Pulmonary artery endothelial cell (primary cell): ENCODE results near the gene ETNK2. TPM values are rescaled to one million over a fixed set of nuclear protein-coding genes. Genes with fewer than 3 reads are reported as not detected.
"Not testable (repeated sequence)": the region's sequence is repeated elsewhere in the genome, so short reads cannot be mapped to it uniquely, and the experiment has no call there.

Source experiments
- DNase-seq: peaks from one replicate; pipeline ENCODE4 v3.0.0-alpha.2; 2011; ENCODE audit warnings: low read depth, low spot score
- total RNA-seq: library from RNA; depleted of rRNA; stranded (reverse); fragments of >200 nt; gene quantifications from 2 replicates; pipeline ENCODE4 v1.2.3, GENCODE V29; 2014

The ETNK2 gene
- total RNA-seq, 1 donor from 2014 or later, result 13.5 TPM

- DNase-seq, result no peak
Measured at GRCh38 chr1:204102029-204102611, 49.7 kb downstream of the ETNK2 start.

- DNase-seq, result not testable (repeated sequence)
Measured at GRCh38 chr1:204099754-204100153, 52.1 kb downstream of the ETNK2 start.

- no peak for DNase-seq
Measured at GRCh38 chr1:204098683-204099082, 53.2 kb downstream of the ETNK2 start.

GRCh38 chr1:204096931-204097330 lies 54.9 kb downstream of the ETNK2 start:
- DNase-seq, result no peak

- no peak for DNase-seq
Measured at GRCh38 chr1:204094856-204095634, 56.8 kb downstream of the ETNK2 start.

DNA sequence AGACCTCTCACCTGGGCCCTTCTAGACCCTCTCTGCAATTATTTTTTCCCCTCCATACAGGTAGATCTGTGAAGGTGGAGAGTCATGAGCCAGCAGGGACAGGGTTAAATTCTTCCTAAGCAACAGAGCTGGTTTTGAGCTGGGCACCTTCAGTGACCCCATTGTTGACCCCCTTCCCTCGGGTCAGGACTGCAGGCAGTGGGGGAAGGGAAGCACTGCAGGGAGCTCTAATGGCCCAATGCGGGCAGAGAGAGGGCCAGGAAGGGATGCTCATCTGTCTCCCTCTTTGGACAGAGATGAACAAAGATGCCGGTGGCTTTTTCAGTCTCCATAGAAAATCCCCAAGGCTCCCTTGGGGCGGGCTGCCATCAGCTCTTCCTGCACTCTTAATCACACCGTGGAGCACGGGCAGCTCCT lies 57.5 kb downstream of the ETNK2 start:
- no peak for DNase-seq

- DNase-seq, result no peak
Measured at GRCh38 chr1:204093781-204094180, 58.1 kb downstream of the ETNK2 start.

GRCh38 chr1:204093421-204093717 lies 58.5 kb downstream of the ETNK2 start:
- no peak for DNase-seq

DNA sequence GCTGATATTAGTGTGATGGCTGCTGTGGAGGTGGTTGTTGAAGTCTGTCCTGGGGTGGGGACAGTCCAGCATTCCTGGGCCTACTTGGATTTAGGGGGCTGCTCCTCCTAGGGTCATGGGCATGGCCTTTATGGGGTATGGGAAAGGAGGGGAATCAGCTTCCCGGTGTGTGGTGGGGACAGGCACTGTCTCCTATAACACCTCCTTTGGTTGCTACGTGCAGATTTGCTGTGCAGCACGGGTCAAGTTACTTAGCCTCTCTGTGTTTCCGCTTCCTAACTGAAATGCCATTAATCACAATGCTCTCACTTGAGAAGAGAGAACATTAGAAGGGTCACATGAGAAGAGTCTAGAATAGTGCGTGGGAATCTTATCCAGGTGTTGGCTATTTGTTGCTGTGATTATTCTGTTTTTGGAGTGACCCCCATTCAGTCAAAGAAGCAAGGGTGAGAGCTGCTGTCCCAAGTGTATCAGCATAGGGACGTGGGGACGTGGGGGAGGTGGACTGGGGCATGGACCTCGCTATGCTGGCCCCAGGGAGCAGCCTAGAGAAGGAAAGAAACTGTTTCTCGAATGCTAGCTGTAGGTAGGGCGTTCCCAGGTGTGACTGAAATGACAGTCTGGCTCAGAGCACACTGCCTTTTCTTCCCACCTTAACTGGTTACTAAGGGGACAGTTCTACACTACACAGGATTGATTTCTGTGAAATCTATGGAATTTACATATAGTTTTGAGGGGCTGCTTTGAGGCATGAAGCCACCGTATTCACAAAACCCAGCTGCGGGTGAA lies 59.0 kb downstream of the ETNK2 start:
- no peak for DNase-seq

GRCh38 chr1:204091787-204092312 lies 60.0 kb downstream of the ETNK2 start:
- DNase-seq, result no peak

DNA sequence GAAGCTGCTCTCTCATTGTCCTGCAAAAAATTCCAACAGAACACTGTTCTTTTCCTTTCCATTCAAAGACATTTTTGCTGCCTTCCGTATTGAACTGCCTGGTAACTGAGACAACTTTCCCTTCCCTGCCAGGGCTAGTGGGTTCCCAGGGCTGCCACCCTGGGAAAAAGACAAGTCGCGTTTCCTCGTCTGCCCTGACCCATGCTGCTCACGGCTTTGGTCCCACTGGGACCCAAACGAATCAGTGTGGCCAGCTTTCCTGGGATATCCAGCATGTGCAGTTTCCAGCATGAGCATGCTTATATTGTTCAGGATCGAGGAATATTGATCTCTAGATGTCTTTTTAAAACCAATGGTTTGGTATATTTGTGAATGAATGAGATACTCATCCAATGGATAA lies 60.8 kb downstream of the ETNK2 start:
- no peak for DNase-seq

- DNase-seq, result not testable (repeated sequence)
Measured at GRCh38 chr1:204090132-204090531, 61.7 kb downstream of the ETNK2 start.

DNA sequence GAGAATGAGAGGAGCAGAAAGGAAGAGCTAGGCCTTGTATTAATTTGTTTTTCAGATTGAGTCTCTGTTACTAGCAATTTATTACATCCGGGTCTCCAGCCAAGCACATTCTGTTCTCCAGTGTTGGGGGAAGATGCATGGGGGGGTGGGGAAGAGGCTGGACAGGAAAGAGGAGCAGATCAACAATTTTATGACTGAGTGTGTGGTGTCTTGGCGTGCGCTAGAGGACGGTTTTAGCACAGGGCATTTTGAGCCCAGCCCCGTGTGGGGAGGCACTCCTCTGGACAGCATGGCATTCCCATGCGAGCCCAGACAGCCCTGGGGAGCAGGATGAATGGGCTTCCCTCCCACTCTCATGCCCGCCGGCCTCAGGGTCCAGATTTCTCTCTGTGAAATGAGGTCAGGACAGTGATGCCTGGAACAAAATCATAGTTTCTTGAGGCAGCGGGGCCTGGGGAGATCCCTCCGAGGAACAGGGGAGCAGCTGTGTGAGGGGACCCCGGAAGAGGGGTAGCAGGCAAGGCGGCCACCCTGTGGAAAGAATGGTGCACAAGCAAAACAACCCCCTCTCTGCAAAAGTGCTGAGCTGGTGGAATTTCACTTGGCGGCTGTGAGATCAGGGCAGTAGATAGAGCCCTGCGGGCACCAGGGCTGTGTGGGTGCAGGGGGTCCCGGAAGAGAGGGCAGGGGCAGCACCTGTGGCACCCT lies 62.6 kb downstream of the ETNK2 start:
- no peak for DNase-seq

DNA sequence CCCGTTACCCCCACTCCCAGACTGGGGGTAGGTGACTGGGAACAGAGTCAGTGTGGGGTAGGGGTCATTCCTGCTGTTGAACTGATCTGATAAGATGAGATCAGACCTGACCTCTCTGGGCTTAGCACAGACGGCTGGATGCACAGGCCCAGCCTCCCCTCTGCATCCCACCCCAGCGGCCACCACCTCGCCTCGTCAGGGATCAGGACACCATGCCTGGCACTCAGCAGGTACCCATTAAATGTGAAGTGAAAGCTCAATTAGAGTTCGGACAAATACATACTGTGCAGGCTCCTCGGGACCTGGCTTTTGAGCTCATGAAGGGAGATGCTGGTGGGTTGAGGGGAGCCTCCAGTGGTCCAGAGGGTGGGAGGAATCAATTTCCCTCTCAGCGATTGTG lies 63.2 kb downstream of the ETNK2 start:
- DNase-seq, result no peak

GRCh38 chr1:204087893-204088528 lies 63.8 kb downstream of the ETNK2 start:
- DNase-seq, result no peak

- DNase-seq, result no peak
Measured at GRCh38 chr1:204087181-204087892, 64.5 kb downstream of the ETNK2 start.

GRCh38 chr1:204085876-204086275 lies 66.0 kb downstream of the ETNK2 start:
- DNase-seq, result no peak

DNA sequence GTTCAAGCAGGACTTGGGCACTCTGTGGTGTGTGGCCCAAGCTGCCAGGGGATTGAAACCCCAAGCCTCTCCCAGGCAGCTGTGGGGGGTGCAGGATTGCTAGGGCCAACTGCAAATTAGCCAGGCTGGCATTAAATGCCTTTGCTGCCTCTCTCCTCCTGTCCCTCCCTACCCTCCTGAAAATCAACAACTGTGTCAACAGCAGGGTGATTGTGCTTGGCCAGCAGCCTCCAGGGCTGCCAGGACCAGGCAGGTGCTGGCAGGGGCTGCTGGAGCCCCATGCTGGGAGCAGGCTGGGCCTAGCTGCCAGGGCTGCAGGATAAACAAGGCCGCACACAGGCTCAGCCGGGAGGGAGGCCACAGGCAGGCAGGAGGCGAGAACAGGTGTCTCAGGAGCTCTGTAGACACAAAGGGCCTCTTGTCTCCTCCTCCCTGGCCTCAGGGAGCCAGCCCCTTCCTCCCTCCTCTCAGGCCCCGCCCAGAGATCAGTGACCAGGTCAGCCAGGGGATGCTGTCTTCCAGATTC lies 67.5 kb downstream of the ETNK2 start:
- no peak for DNase-seq

DNA sequence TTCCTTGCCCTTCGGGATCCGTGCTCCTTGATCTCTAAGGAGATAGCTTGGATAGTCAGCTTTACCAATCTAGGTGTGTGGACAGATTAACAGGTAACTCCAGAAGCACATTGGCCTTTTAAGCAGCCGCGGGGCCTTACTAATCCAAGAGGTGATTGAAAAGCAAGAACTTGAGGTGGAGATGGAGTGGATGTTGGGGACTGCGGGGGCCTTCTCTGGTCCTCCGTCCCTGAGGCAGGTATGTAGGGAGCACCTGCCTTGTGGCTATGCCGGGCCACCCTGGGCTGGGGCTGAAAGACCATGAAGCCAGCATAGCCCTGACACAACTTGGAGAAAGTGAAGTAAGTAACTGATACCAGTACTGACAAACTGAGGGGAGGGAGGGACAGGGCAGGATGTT lies 68.4 kb downstream of the ETNK2 start:
- DNase-seq, result no peak

- DNase-seq, result no peak
Measured at GRCh38 chr1:204081791-204082513, 69.9 kb downstream of the ETNK2 start.
